A673 (cell line): Measurements from ENCODE around the gene EIF2D. TPM values are rescaled to one million over a fixed set of nuclear protein-coding genes. Genes with fewer than 3 reads are reported as not detected.

Source experiments
- BruUV-seq: library from RNA; stranded (reverse); fragments of 400-500 nt; replicated peaks from 2 replicates; lab custom pipeline; 2021; lab: Mats Ljungman, UMichigan
- CTCF ChIA-PET: fragments of 300-600 bp; sonication (Branson Sonifier 250); formaldehyde crosslinking; loops from one replicate; lab custom pipeline; 2022; ENCODE audit warnings: antibody characterized with exemption; lab: Charles Lee
- POLR2A ChIA-PET: fragments of 300-600 bp; sonication (Branson Sonifier 250); formaldehyde crosslinking; loops from one replicate; lab custom pipeline; 2022; ENCODE audit warnings: antibody characterized with exemption; ENCODE audit not compliant: low non-redundant PET; lab: Charles Lee
- DNase-seq: peaks from one replicate; pipeline ENCODE4 v3.0.0-alpha.2; 2015; ENCODE audit warnings: low spot score
- H3K27ac ChIP-seq: fragments of 200-600 bp; sonication (generic); 2 replicates; pipeline ENCODE4 v1.5.1; 2016; ENCODE audit warnings: mixed run types, low read depth, mild to moderate bottlenecking, mixed read lengths, antibody characterized with exemption, low read length; ENCODE audit not compliant: poor library complexity, severe bottlenecking
- H3K27me3 ChIP-seq: fragments of 200-600 bp; sonication (generic); replicated peaks from 2 replicates; pipeline ENCODE4 v1.6.1; 2017; ENCODE audit warnings: mixed run types, low read depth, mild to moderate bottlenecking, mixed read lengths, antibody characterized with exemption, low read length; ENCODE audit not compliant: insufficient read depth, poor library complexity
- H3K36me3 ChIP-seq: fragments of 200-600 bp; sonication (generic); 2 replicates; pipeline ENCODE4 v1.6.1; 2016; ENCODE audit warnings: mixed run types, mild to moderate bottlenecking, mixed read lengths, antibody characterized with exemption, low read length; ENCODE audit not compliant: insufficient read depth, poor library complexity, severe bottlenecking
- H3K4me1 ChIP-seq: fragments of 200-600 bp; sonication (generic); 2 replicates; pipeline ENCODE4 v1.6.1; 2017; ENCODE audit warnings: mixed run types, mild to moderate bottlenecking, mixed read lengths, antibody characterized with exemption, low read length; ENCODE audit not compliant: insufficient read depth, poor library complexity, severe bottlenecking
- H3K4me3 ChIP-seq: fragments of 200-600 bp; sonication (generic); 2 replicates; pipeline ENCODE4 v1.5.1; 2016; ENCODE audit warnings: low read depth, mixed run types, mild to moderate bottlenecking, mixed read lengths, low read length; ENCODE audit not compliant: poor library complexity, severe bottlenecking
- H3K9me3 ChIP-seq: fragments of 200-600 bp; sonication (generic); 2 replicates; pipeline ENCODE4 v1.6.1; 2016; ENCODE audit warnings: mixed run types, low read depth, mild to moderate bottlenecking, mixed read lengths, antibody characterized with exemption, low read length; ENCODE audit not compliant: poor library complexity, severe bottlenecking
- CTCF ChIP-seq: fragments of 300-800, 200-600 bp; sonication (generic); conservative IDR thresholded peaks from 2 replicates; pipeline ENCODE4 v1.5.1; 2017; ENCODE audit warnings: low read depth, mild to moderate bottlenecking, antibody characterized with exemption, low read length, moderate library complexity, mixed read lengths
- EZH2 ChIP-seq: fragments of 200-600 bp; sonication (generic); IDR thresholded peaks from 2 replicates; pipeline ENCODE4 v1.6.1; 2017; ENCODE audit warnings: borderline replicate concordance, low read depth, mild to moderate bottlenecking, mixed read lengths, antibody characterized with exemption, low read length; ENCODE audit not compliant: poor library complexity, severe bottlenecking
- intact Hi-C: fragments of 100-400 bp; cut with micrococcal nuclease; formaldehyde crosslinking; loops from one replicate; pipeline ENCODE4 v1.10.0; 2022; ENCODE audit not compliant: unreplicated experiment
- total RNA-seq: library from RNA; stranded (reverse); gene quantifications from 2 replicates; pipeline ENCODE4 v1.2.3, GENCODE V29; 2021

Gene EIF2D
- total RNA-seq, 1 experiment from 2014 or later = 32.6 TPM

GRCh38 chr1:206634365-206635079 lies 22.3 kb upstream of the EIF2D start:
- H3K27ac ChIP-seq = peak overlapping the region; percentile 69
- BruUV-seq = TSS peak; percentile 100
- intact Hi-C loops = loop anchor here (1.0 to 10.0 kb wide), 3 partner anchors 29 to 350 kb away; no protein-coding TSS in a partner anchor
- DNase-seq = peak; percentile 94
- no peaks in the 10 kb centered on the region for H3K9me3 ChIP-seq
- H3K4me3 ChIP-seq = peak overlapping the region; percentile 96
- peak; percentile 91 for TF ChIP-seq CTCF
- TF ChIP-seq EZH2 = no peak
- no peaks in the 10 kb centered on the region for H3K27me3 ChIP-seq
- peaks cover 38% of the 10 kb centered on the region for H3K4me1 ChIP-seq
- H3K36me3 ChIP-seq = no peaks in the 10 kb centered on the region
- CTCF ChIA-PET = interaction anchor here (0.9 to 4.7 kb wide), 3 partner anchors 22 to 278 kb away, joined by 3 to 36 read pairs (median 5); partner anchors contain the start of gene EIF2D
- POLR2A ChIA-PET = no interaction called here

- H3K4me1 ChIP-seq = peaks cover 38% of the 10 kb centered on the region
- ChIA-PET POLR2A (no interaction called here), CTCF (interaction anchor here (0.9 to 4.7 kb wide), 2 partner anchors 30 to 279 kb away, joined by 3 to 36 read pairs; no protein-coding TSS in a partner anchor)
- peaks cover 8% of the 10 kb centered on the region for H3K27me3 ChIP-seq
- no peaks in the 10 kb centered on the region for H3K36me3 ChIP-seq
- DNase-seq = no peak
- no peaks in the 10 kb centered on the region for H3K9me3 ChIP-seq
- no peak overlapping the region for H3K4me3 ChIP-seq
- TF ChIP-seq EZH2 (no peak), CTCF (no peak)
- no TSS peak for BruUV-seq
- intact Hi-C loops = loop anchor here (1.0 to 10.0 kb wide), 3 partner anchors 30 to 351 kb away; no protein-coding TSS in a partner anchor
- H3K27ac ChIP-seq = no peak overlapping the region
These were observed 21.4 kb upstream of the EIF2D start for GRCh38 chr1:206633708-206634121.

GRCh38 chr1:206631085-206631509 lies 18.8 kb upstream of the EIF2D start:
- Histone ChIP-seq H3K9me3 (no peaks in the 10 kb centered on the region), H3K4me1 (peaks cover 25% of the 10 kb centered on the region), H3K27me3 (peaks cover 16% of the 10 kb centered on the region), H3K4me3 (no peak overlapping the region), H3K36me3 (no peaks in the 10 kb centered on the region), H3K27ac (no peak overlapping the region)
- peak; percentile 97 for DNase-seq
- intact Hi-C loops = loop anchor here (10.0 kb wide), 1 partner anchor 354 kb away; no protein-coding TSS in a partner anchor
- no peak for TF ChIP-seq EZH2
- peak; percentile 87 for TF ChIP-seq CTCF
- ChIA-PET CTCF (interaction anchor here (0.9 to 2.1 kb wide), 9 partner anchors 11 to 281 kb away, joined by 3 to 45 read pairs (median 7); partner anchors contain the start of gene EIF2D), POLR2A (no interaction called here)
- BruUV-seq = no TSS peak
